Transverse colon (tissue), 4 donors: Measurements from ENCODE around the gene TTC28. TPM values are rescaled to one million over a fixed set of nuclear protein-coding genes. Genes with fewer than 3 reads are reported as not detected.
"Not testable (repeated sequence)": the region's sequence is repeated elsewhere in the genome, so short reads cannot be mapped to it uniquely, and the experiment has no call there.

Experiments
- DNase-seq: peaks from one replicate; pipeline ENCODE4 v3.0.0-alpha.2; 2019
- H3K27ac ChIP-seq, 4 donors: fragments of 200-600 bp; sonication (generic); 2 replicates each; pipeline ENCODE4 v1.5.1; 2016 to 2018; ENCODE audit warnings: inconsistent platforms in 4 of 4
- H3K27me3 ChIP-seq: fragments of 200-600 bp; sonication (generic); 2 replicates; pipeline ENCODE4 v1.5.1; 2017; ENCODE audit warnings: inconsistent platforms
- H3K36me3 ChIP-seq, 4 donors: fragments of 200-600 bp; sonication (generic); 2 replicates each; pipeline ENCODE4 v1.5.1; 2017 to 2019; ENCODE audit warnings: inconsistent platforms in 4 of 4
- H3K4me1 ChIP-seq, 4 donors: fragments of 200-600 bp; sonication (generic); 2 replicates each; pipeline ENCODE4 v1.5.1; 2017 to 2020; ENCODE audit warnings: inconsistent platforms in 4 of 4
- H3K4me3 ChIP-seq, 4 donors: fragments of 200-600 bp; sonication (generic); 1 replicate in 1 of 4; 2 replicates in 3 of 4; pipeline versions ENCODE4 v1.5.1 to v1.6.1; 2017 to 2019; ENCODE audit warnings: inconsistent platforms in 4 of 4
- H3K9me3 ChIP-seq, 2 donors: fragments of 200-600 bp; sonication (generic); 2 replicates each; pipeline ENCODE4 v1.5.1; 2017 to 2019; ENCODE audit warnings: inconsistent platforms in 2 of 2
- EP300 ChIP-seq: sonication (generic); formaldehyde crosslinking; IDR thresholded peaks from one replicate; pipeline ENCODE4 v1.6.1; 2017; ENCODE audit warnings: antibody characterized with exemption, low read depth
- POLR2A ChIP-seq: fragments of 450-650 bp; IDR thresholded peaks from one replicate; pipeline ENCODE4 v1.6.1; 2016; ENCODE audit warnings: antibody characterized with exemption, mild to moderate bottlenecking, moderate library complexity
- POLR2AphosphoS5 ChIP-seq, 3 donors: sonication (generic); formaldehyde crosslinking; IDR thresholded peaks; one replicate each; pipeline ENCODE4 v1.6.1; 2016; ENCODE audit warnings: antibody characterized with exemption in 3 of 3
- WGBS, 2 donors: methylation state at CpG; one replicate each; pipeline ENCODE4 v1.1.5; 2018; ENCODE audit warnings: low coverage in 1 of 2; 5-methylcytosine and 5-hydroxymethylcytosine counted together
- in situ Hi-C, 4 donors: fragments of 200-750 bp; cut with MboI; loops; one replicate each; pipeline versions ENCODE4 v1.15.0 to v1.15.1; 2017; ENCODE audit warnings: low sequenced_read_pairs in 3 of 4, low pct_ligation_motif_present in 1 of 4, low pct_unique_long_range_greater_than_20kb in 1 of 4
- intact Hi-C: fragments of 100-400 bp; cut with DNase I; formaldehyde crosslinking; loops from one replicate; pipeline ENCODE4 v1.15.1; 2023; ENCODE audit warnings: low total_unique reads
- total RNA-seq, 4 donors: library from RNA; depleted of rRNA; stranded (reverse); fragments of >200 nt; gene quantifications; one replicate each; pipeline ENCODE4 v1.1.0, GENCODE V29; 2016
- TF ChIP-seq, protein P1 (sequence below), 5 experiments: fragments of 200-600 bp in 3 of 5; fragments of 450-650 bp in 2 of 5; sonication (generic) in 3 of 5; IDR thresholded peaks; 1 replicate in 2 of 5; 2 replicates in 3 of 5; pipeline ENCODE4 v1.5.1; 2016 to 2017; ENCODE audit warnings: antibody characterized with exemption in 5 of 5, inconsistent platforms in 3 of 5, mild to moderate bottlenecking in 2 of 5, moderate library complexity in 1 of 5

The TTC28 gene
- total RNA-seq, 4 donors from 2014 or later = 7.6 to 84.2 (median 12.4) TPM

DNA sequence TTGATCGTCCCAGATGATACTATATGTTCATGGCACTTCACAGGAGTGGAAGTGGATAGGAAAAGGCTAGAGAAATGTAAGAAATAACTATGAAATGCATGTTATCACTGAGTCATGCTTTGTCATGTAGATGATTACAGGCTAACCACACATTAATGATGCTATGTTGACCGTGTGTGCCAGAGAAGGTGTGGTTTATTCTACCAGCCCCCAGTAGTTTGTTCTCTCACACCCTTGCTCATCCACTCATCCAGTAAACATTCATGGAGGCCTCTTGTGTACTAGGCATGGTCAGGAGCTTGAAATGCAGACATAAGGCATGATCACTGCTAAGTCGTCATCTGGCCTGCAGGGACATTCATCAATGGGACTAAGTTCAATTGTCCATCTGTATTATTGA lies 607.6 kb downstream of the TTC28 start:
- TF ChIP-seq, protein P1, sequence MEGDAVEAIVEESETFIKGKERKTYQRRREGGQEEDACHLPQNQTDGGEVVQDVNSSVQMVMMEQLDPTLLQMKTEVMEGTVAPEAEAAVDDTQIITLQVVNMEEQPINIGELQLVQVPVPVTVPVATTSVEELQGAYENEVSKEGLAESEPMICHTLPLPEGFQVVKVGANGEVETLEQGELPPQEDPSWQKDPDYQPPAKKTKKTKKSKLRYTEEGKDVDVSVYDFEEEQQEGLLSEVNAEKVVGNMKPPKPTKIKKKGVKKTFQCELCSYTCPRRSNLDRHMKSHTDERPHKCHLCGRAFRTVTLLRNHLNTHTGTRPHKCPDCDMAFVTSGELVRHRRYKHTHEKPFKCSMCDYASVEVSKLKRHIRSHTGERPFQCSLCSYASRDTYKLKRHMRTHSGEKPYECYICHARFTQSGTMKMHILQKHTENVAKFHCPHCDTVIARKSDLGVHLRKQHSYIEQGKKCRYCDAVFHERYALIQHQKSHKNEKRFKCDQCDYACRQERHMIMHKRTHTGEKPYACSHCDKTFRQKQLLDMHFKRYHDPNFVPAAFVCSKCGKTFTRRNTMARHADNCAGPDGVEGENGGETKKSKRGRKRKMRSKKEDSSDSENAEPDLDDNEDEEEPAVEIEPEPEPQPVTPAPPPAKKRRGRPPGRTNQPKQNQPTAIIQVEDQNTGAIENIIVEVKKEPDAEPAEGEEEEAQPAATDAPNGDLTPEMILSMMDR (IDR thresholded peaks at IDR 0.05) = no peak
- no peak for TF ChIP-seq POLR2A
- TF ChIP-seq EP300 = no peak
- no peak for TF ChIP-seq POLR2AphosphoS5 (IDR thresholded peaks at IDR 0.05)
- no peak overlapping the region for H3K4me3 ChIP-seq
- no peaks in the 10 kb centered on the region for H3K9me3 ChIP-seq
- intact Hi-C loops = no loop called here
- DNase-seq = no peak
- no peaks in the 10 kb centered on the region for H3K27me3 ChIP-seq
- 89 to 100% methylated on average over 1 to 3 of the region's 3 CpGs for WGBS, 2 donors
- no peaks in the 10 kb centered on the region for H3K36me3 ChIP-seq
- H3K4me1 ChIP-seq = peaks cover 5 to 15% (median 10%) of the 10 kb centered on the region in 4 donors
- in situ Hi-C loops = loop anchor here in 3 of 4 donors (25.0 kb wide), 3 partner anchors 365 to 965 kb away; no protein-coding TSS in a partner anchor
- H3K27ac ChIP-seq = no peak overlapping the region

GRCh38 chr22:28068826-28069225 lies 610.8 kb downstream of the TTC28 start:
- Histone ChIP-seq H3K27ac (no peak overlapping the region), H3K9me3 (no peaks in the 10 kb centered on the region), H3K36me3 (no peaks in the 10 kb centered on the region), H3K4me1 (no peaks in the 10 kb centered on the region), H3K27me3 (no peaks in the 10 kb centered on the region), H3K4me3 (no peak overlapping the region)
- intact Hi-C loops (no loop called here), in situ Hi-C loops (loop anchor here in 3 of 4 donors (25.0 kb wide), 3 partner anchors 368 to 968 kb away; no protein-coding TSS in a partner anchor)
- 83% methylated on average over 2 of the region's 2 CpGs for WGBS, 2 donors
- DNase-seq = no peak
- TF ChIP-seq, protein P1 (IDR thresholded peaks at IDR 0.05) = no peak
- TF ChIP-seq EP300 = no peak
- no peak for TF ChIP-seq POLR2A

GRCh38 chr22:28064920-28065319 lies 614.7 kb downstream of the TTC28 start:
- H3K27me3 ChIP-seq = no peaks in the 10 kb centered on the region
- TF ChIP-seq POLR2AphosphoS5 (IDR thresholded peaks at IDR 0.05) (no peak), POLR2A (no peak), EP300 (no peak)
- H3K4me3 ChIP-seq = no peak overlapping the region
- no peak overlapping the region for H3K27ac ChIP-seq
- intact Hi-C loops = no loop called here
- 91% methylated on average over 2 of the region's 2 CpGs; no CpG with 5 or more reads in 1 of the 2 donors for WGBS, 2 donors
- DNase-seq = no peak
- no peaks in the 10 kb centered on the region for H3K4me1 ChIP-seq
- in situ Hi-C loops = loop anchor here in 3 of 4 donors (25.0 kb wide), 3 partner anchors 372 to 972 kb away; no protein-coding TSS in a partner anchor
- no peaks in the 10 kb centered on the region for H3K36me3 ChIP-seq
- H3K9me3 ChIP-seq = no peaks in the 10 kb centered on the region

GRCh38 chr22:28063656-28064055 lies 616.0 kb downstream of the TTC28 start:
- Histone ChIP-seq H3K4me3 (no peak overlapping the region), H3K27ac (no peak overlapping the region), H3K4me1 (no peaks in the 10 kb centered on the region), H3K27me3 (no peaks in the 10 kb centered on the region), H3K9me3 (no peaks in the 10 kb centered on the region), H3K36me3 (no peaks in the 10 kb centered on the region)
- 97 to 98% methylated on average over 5 of the region's 5 CpGs for WGBS, 2 donors
- in situ Hi-C loops = loop anchor here in 3 of 4 donors (25.0 kb wide), 3 partner anchors 374 to 974 kb away; no protein-coding TSS in a partner anchor
- DNase-seq = no peak
- intact Hi-C loops = no loop called here
- TF ChIP-seq EP300 = no peak
- TF ChIP-seq POLR2A = no peak
- no peak for TF ChIP-seq POLR2AphosphoS5 (IDR thresholded peaks at IDR 0.05)
- TF ChIP-seq, protein P1 (IDR thresholded peaks at IDR 0.05) = no peak

GRCh38 chr22:28060594-28060993 lies 619.0 kb downstream of the TTC28 start:
- in situ Hi-C loops = loop anchor here in 3 of 4 donors (25.0 kb wide), 3 partner anchors 377 to 977 kb away; no protein-coding TSS in a partner anchor
- H3K9me3 ChIP-seq, H3K27me3 ChIP-seq, H3K4me3 ChIP-seq, H3K4me1 ChIP-seq, intact Hi-C loops, H3K36me3 ChIP-seq, DNase-seq, H3K27ac ChIP-seq: not testable (repeated sequence)
- 80 to 94% methylated on average over 2 of the region's 2 CpGs for WGBS, 2 donors
